Heart left ventricle (tissue), 13 donors: ENCODE results near the gene NTHL1.

Experiments
- CTCF ChIP-seq, 12 donors: fragments of 200-600 bp; sonication (generic) in 4 of 12; IDR thresholded peaks; one replicate each; pipeline versions ENCODE4 v1.5.0 to v1.8.0; 2018 to 2022; ENCODE audit warnings: antibody characterized with exemption in 12 of 12, mild to moderate bottlenecking in 5 of 12
- POLR2A ChIP-seq, 2 donors: fragments of 450-650 bp; IDR thresholded peaks; one replicate each; pipeline ENCODE4 v1.6.1; 2017; ENCODE audit warnings: antibody characterized with exemption in 2 of 2, mild to moderate bottlenecking in 2 of 2, moderate library complexity in 2 of 2
- donor health status: ischemic (EF 13 %, LVEDD 7.1; RV severe dilation, severe dysfunction).
- donor health status: DM: no; HTN: yes; CAD: no.
- donor health status: DM: no; HTN: no; CAD: no.
- donor health status: ischemic (EF 25% LVEDD 6.9; RV normal size, moderate dysfunction).
- donor health status: ischemic (EF 25% LVEDD 5.7; RV mildly dilated, moderate dysfunction).
- donor health status: ischemic (EF 35%, LVEDD 5.7; RV mildly dilated, moderate dysfunction).
- donor health status: nonischemic (EF 11% LVEDD 7.7; RV severe dilation, severe dysfunction).
- donor health status: DM: yes; HTN: yes; CAD: no.
- donor health status: PGD.
- donor health status: ischemic (EF 29% LVEDD 5.4; RV normal size, mild dysfunction).
- donor health status: nonischemic (EF 23%, LVEDD 6.1; RV moderate dilation, normal function).

- TF ChIP-seq CTCF (IDR thresholded peaks at IDR 0.05) (no peak), POLR2A (IDR thresholded peaks at IDR 0.05) (no peak)
Observed at GRCh38 chr16:2078096-2078495, 30.5 kb upstream of the NTHL1 start.
